ENCODE data around the gene TFCP2L1. TPM values are rescaled to one million over a fixed set of nuclear protein-coding genes. Genes with fewer than 3 reads are reported as not detected.
"Not testable (repeated sequence)": the region's sequence is repeated elsewhere in the genome, so short reads cannot be mapped to it uniquely, and the experiment has no call there.

The TFCP2L1 gene
- total and polyA plus RNA-seq, 2 of the 4 experiments (the other 2 are of a cell fraction) = not detected

DNA sequence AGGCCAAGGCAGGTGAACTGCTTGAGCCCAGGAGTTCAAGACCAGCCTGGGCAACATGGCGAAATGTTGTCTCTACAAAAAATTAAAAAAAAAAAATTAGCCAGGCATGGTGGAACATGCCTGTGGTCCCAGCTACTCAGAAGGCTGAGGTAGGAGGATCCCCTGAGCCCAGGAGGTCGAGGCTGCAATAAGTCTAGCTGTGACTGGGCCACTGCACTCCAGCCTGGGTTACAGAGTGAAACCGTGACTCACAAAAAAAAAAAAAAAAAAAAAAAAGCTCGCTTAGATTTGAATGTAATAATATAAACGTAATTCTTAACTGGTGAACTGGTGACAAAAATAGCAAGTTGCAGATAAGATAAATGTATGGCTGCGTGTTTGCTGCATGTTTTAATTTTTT is 56.5 kb downstream of the TFCP2L1 start:
- Histone ChIP-seq H2BK15ac (ENCODE audit: low read depth, low read length) (no peak overlapping the region), H3K9me3 (ENCODE audit: control insufficient read depth, insufficient read depth, low read length) (no peaks in the 10 kb centered on the region), H3K9me1 (ENCODE audit: insufficient read depth, low read length) (no peaks in the 10 kb centered on the region), H3K4me2 (ENCODE audit: low read depth, low read length) (no peak overlapping the region), H3K4me3 (ENCODE audit: insufficient read depth, low read depth, low read length) (no peak overlapping the region), H3K79me1 (ENCODE audit: low read depth in 1 of 2, low read length in 2 of 2) (no peaks in the 10 kb centered on the region), H3K23ac (ENCODE audit: low read depth, low read length) (no peak overlapping the region), H3K56ac (ENCODE audit: extremely low read depth, insufficient read depth, low read length) (no peak overlapping the region), H3K14ac (replicated peaks; ENCODE audit: low read depth, low read length) (no peak overlapping the region), H2BK5ac (ENCODE audit: low read depth, low read length, poor library complexity, severe bottlenecking) (no peak overlapping the region), H3K27me3 (ENCODE audit: control insufficient read depth, insufficient read depth, low read length) (peaks cover 27% of the 10 kb centered on the region), H3K36me3 (ENCODE audit: control insufficient read depth, insufficient read depth, low read length) (no peaks in the 10 kb centered on the region), H4K20me1 (ENCODE audit: insufficient read depth, low read length) (no peaks in the 10 kb centered on the region), H3K27ac (ENCODE audit: insufficient read depth, low read length) (no peak overlapping the region), H2BK120ac (ENCODE audit: low read depth, low read length) (no peak overlapping the region), H4K5ac (ENCODE audit: low read depth, low read length) (no peak overlapping the region), H4K91ac (ENCODE audit: insufficient read depth, low read depth, low read length) (no peak overlapping the region), H2BK20ac (ENCODE audit: low read depth, low read length) (no peak overlapping the region), H2AK5ac (ENCODE audit: low read depth, low read length) (no peak overlapping the region), H2AFZ (replicated peaks; ENCODE audit: low read length, poor library complexity) (no peak overlapping the region), H3K4ac (ENCODE audit: low read depth, low read length) (no peak overlapping the region), H3K18ac (ENCODE audit: low read depth, low read length) (no peak overlapping the region), H4K8ac (ENCODE audit: low read depth in 2 of 2, low read length in 2 of 2) (no peak overlapping the region), H3K4me1 (ENCODE audit: control insufficient read depth, insufficient read depth, low read length) (no peaks in the 10 kb centered on the region), H2AK9ac (replicated peaks; ENCODE audit: low read depth, low read length, poor library complexity) (no peak overlapping the region), H3K9ac (ENCODE audit: low read depth, low read length) (no peak overlapping the region)
- no peak for ATAC-seq (ENCODE audit: low read depth)
- in situ Hi-C loops (cut with MboI; ENCODE audit: low sequenced_read_pairs) (no loop called here), dilution Hi-C loops (cut with HindIII; ENCODE audit: low sequenced_read_pairs, unreplicated experiment) (no loop called here), intact Hi-C loops (cut with micrococcal nuclease) (no loop called here)
- BruUV-seq (replicated peaks) = no TSS peak
- 40% methylated on average over 1 of the region's 6 CpGs; no CpG with 5 or more reads in 1 of the 2 experiments for WGBS, 2 experiments (ENCODE audit: extremely low coverage in 2 of 2, insufficient read length in 1 of 2)
- CTCF ChIA-PET = interaction anchor here (1.2 kb wide), 1 partner anchor 9 kb away, joined by 3 read pairs; no protein-coding TSS in a partner anchor
- POLR2A ChIA-PET (ENCODE audit: unreplicated experiment) = no interaction called here
- DNase-seq = no peak
- TF ChIP-seq CHD1 (IDR thresholded peaks at IDR 0.05; ENCODE audit: low read depth, low read length) (no peak), RCOR1 (IDR thresholded peaks at IDR 0.05; ENCODE audit: insufficient replicate concordance, low read length) (no peak), MXI1 (IDR thresholded peaks at IDR 0.05; ENCODE audit: borderline replicate concordance, low read depth, low read length) (no peak), NFE2L2 (IDR thresholded peaks at IDR 0.05; ENCODE audit: low read depth, low read length) (no peak), RAD21 (IDR thresholded peaks at IDR 0.05; ENCODE audit: low read length) (no peak), USF2 (IDR thresholded peaks at IDR 0.05; ENCODE audit: low read depth, low read length) (no peak), CEBPB (IDR thresholded peaks at IDR 0.05; ENCODE audit: low read depth, low read length) (no peak), RFX5 (IDR thresholded peaks at IDR 0.05; ENCODE audit: low read depth, low read length) (no peak), POLR2A (IDR thresholded peaks at IDR 0.05; ENCODE audit: low read depth, low read length) (no peak)

- POLR2A ChIA-PET (ENCODE audit: unreplicated experiment); H3K9me1 ChIP-seq (ENCODE audit: insufficient read depth, low read length); DNase-seq; H3K36me3 ChIP-seq (ENCODE audit: control insufficient read depth, insufficient read depth, low read length); in situ Hi-C loops (cut with MboI; ENCODE audit: low sequenced_read_pairs); H3K56ac ChIP-seq (ENCODE audit: extremely low read depth, insufficient read depth, low read length); H4K91ac ChIP-seq (ENCODE audit: insufficient read depth, low read depth, low read length); H3K9ac ChIP-seq (ENCODE audit: low read depth, low read length); H2AFZ ChIP-seq (replicated peaks; ENCODE audit: low read length, poor library complexity); intact Hi-C loops (cut with micrococcal nuclease); H3K14ac ChIP-seq (replicated peaks; ENCODE audit: low read depth, low read length); H2AK5ac ChIP-seq (ENCODE audit: low read depth, low read length); H3K4ac ChIP-seq (ENCODE audit: low read depth, low read length); ATAC-seq (ENCODE audit: low read depth); H3K23ac ChIP-seq (ENCODE audit: low read depth, low read length); BruUV-seq (replicated peaks); H3K79me1 ChIP-seq (ENCODE audit: low read depth in 1 of 2, low read length in 2 of 2); H3K4me1 ChIP-seq (ENCODE audit: control insufficient read depth, insufficient read depth, low read length); H4K8ac ChIP-seq (ENCODE audit: low read depth in 2 of 2, low read length in 2 of 2); H3K27ac ChIP-seq (ENCODE audit: insufficient read depth, low read length); H2BK15ac ChIP-seq (ENCODE audit: low read depth, low read length); H4K20me1 ChIP-seq (ENCODE audit: insufficient read depth, low read length); H3K9me3 ChIP-seq (ENCODE audit: control insufficient read depth, insufficient read depth, low read length); H2BK20ac ChIP-seq (ENCODE audit: low read depth, low read length); H3K4me3 ChIP-seq (ENCODE audit: insufficient read depth, low read depth, low read length); H2BK5ac ChIP-seq (ENCODE audit: low read depth, low read length, poor library complexity, severe bottlenecking); H2BK120ac ChIP-seq (ENCODE audit: low read depth, low read length); H2AK9ac ChIP-seq (replicated peaks; ENCODE audit: low read depth, low read length, poor library complexity); H3K4me2 ChIP-seq (ENCODE audit: low read depth, low read length); CTCF ChIA-PET; H3K18ac ChIP-seq (ENCODE audit: low read depth, low read length); dilution Hi-C loops (cut with HindIII; ENCODE audit: low sequenced_read_pairs, unreplicated experiment); H4K5ac ChIP-seq (ENCODE audit: low read depth, low read length): not testable (repeated sequence)
- no CpG with 5 or more reads among the region's 18 CpGs for WGBS, 2 experiments (ENCODE audit: extremely low coverage in 2 of 2, insufficient read length in 1 of 2)
- H3K27me3 ChIP-seq (ENCODE audit: control insufficient read depth, insufficient read depth, low read length) = peaks cover 31% of the 10 kb centered on the region
Observed at GRCh38 chr2:121227381-121228144, 57.4 kb downstream of the TFCP2L1 start.
